K562 (cell line): ENCODE data around the gene PCP4L1. TPM values are rescaled to one million over a fixed set of nuclear protein-coding genes. Genes with fewer than 3 reads are reported as not detected.

Experiments
- BCOR ChIP-seq: fragments of 450-650 bp; IDR thresholded peaks from 2 replicates; pipeline ENCODE4 v1.6.1; 2016
- DDX20 ChIP-seq: fragments of 450-650 bp; IDR thresholded peaks from 2 replicates; pipeline ENCODE4 v1.6.1; 2016; ENCODE audit warnings: missing genetic modification characterization, low read depth, mild to moderate bottlenecking, missing compliant biosample characterization, moderate library complexity
- DMBX1 ChIP-seq: fragments of 250-450 bp; sonication (Bioruptor Pico); IDR thresholded peaks from 2 replicates; pipeline ENCODE4 v1.8.0; 2022; ENCODE audit warnings: inconsistent platforms, mild to moderate bottlenecking, moderate library complexity, borderline replicate concordance
- GATA2 ChIP-seq: sonication (generic); formaldehyde crosslinking; IDR thresholded peaks from 2 replicates; pipeline ENCODE4 v1.4.0; 2020; ENCODE audit warnings: mild to moderate bottlenecking, missing genetic modification reagents
- HDAC1 ChIP-seq, 2 experiments: fragments of 450-650 bp; IDR thresholded peaks; 2 replicates each; pipeline ENCODE4 v1.6.1; 2016 to 2017; ENCODE audit warnings: inconsistent platforms in 1 of 2, mild to moderate bottlenecking in 1 of 2, moderate library complexity in 1 of 2
- HNRNPL ChIP-seq: fragments of 200-400 bp; formaldehyde crosslinking; IDR thresholded peaks from 2 replicates; pipeline ENCODE4 v1.6.1; 2017; ENCODE audit warnings: low read depth, mild to moderate bottlenecking, low read length
- MAZ ChIP-seq, 2 experiments: fragments of 450-650 bp in 1 of 2; sonication (generic) in 1 of 2; formaldehyde crosslinking; IDR thresholded peaks in 1 of 2; conservative IDR thresholded peaks in 1 of 2; 2 replicates each; pipeline versions ENCODE4 v1.4.0 to v1.5.0; 2020; ENCODE audit warnings: mild to moderate bottlenecking in 1 of 2, missing genetic modification reagents in 1 of 2
- POLR2B ChIP-seq: fragments of 450-650 bp; IDR thresholded peaks from 2 replicates; pipeline ENCODE4 v1.6.1; 2018; ENCODE audit warnings: low read depth; ENCODE audit not compliant: partially characterized antibody
- RBM22 ChIP-seq: fragments of 200-400 bp; formaldehyde crosslinking; IDR thresholded peaks from 2 replicates; pipeline ENCODE4 v1.6.1; 2018; ENCODE audit warnings: low read length, low read depth; ENCODE audit not compliant: poor library complexity, severe bottlenecking
- SMAD1 ChIP-seq: fragments of 150-350 bp; IDR thresholded peaks from 2 replicates; pipeline ENCODE4 v1.6.1; 2014; ENCODE audit warnings: low read length, low read depth; ENCODE audit not compliant: partially characterized antibody
- SNIP1 ChIP-seq: fragments of 450-650 bp; IDR thresholded peaks from 2 replicates; pipeline ENCODE4 v1.7.1; 2017; ENCODE audit warnings: low read depth, mild to moderate bottlenecking
- TCF3 ChIP-seq: sonication (generic); formaldehyde crosslinking; IDR thresholded peaks from 2 replicates; pipeline ENCODE4 v1.4.0; 2020; ENCODE audit warnings: mild to moderate bottlenecking, missing genetic modification reagents
- XRCC3 ChIP-seq: fragments of 450-650 bp; IDR thresholded peaks from 2 replicates; pipeline ENCODE4 v1.6.1; 2017; ENCODE audit warnings: mild to moderate bottlenecking, moderate library complexity
- ZNF766 ChIP-seq: fragments of 200-800 bp; sonication (Bioruptor generic); conservative IDR thresholded peaks from 2 replicates; pipeline ENCODE4 v1.6.1; 2016; ENCODE audit warnings: missing genetic modification characterization, missing compliant biosample characterization
- polyA plus RNA-seq, 8 experiments: library from polyadenylated mRNA; depleted of rRNA in 4 of 8; stranded (reverse) in 5 of 8; unstranded in 3 of 8; fragments of >200 nt; fragmentation: Nextera tagmentation in 2 of 8; fragmentation: Illumina TruSeq in 1 of 8; extraction: Ambion mirVana in 2 of 8; extraction: Trizol in 1 of 8; gene quantifications; 2 replicates each; pipeline versions ENCODE4 v1.2.1 to v1.2.3, GENCODE V29; 2011 to 2014; ENCODE audit warnings: inconsistent platforms in 1 of 8, missing spikeins in 1 of 8
- total RNA-seq, 7 experiments: library from RNA; depleted of rRNA in 6 of 7; stranded (reverse); fragments of >200 nt in 6 of 7; fragmentation: Illumina TruSeq in 2 of 7; extraction: Trizol in 2 of 7; gene quantifications; 2 replicates each; pipeline versions ENCODE4 v1.2.1 to v1.2.3, GENCODE V29; 2011 to 2021; ENCODE audit warnings: low replicate concordance in 1 of 7
- TF ChIP-seq, protein P1 (sequence below), 2 experiments: fragments of 450-650 bp in 1 of 2; IDR thresholded peaks; 2 replicates each; pipeline ENCODE4 v1.6.1; 2011 to 2017; ENCODE audit warnings: low read depth in 2 of 2, antibody characterized with exemption in 1 of 2, borderline replicate concordance in 1 of 2, low read length in 1 of 2, mild to moderate bottlenecking in 1 of 2, mixed read lengths in 1 of 2; ENCODE audit not compliant: control insufficient read depth in 1 of 2
- TF ChIP-seq, protein P2 (sequence below): fragments of 450-650 bp; conservative IDR thresholded peaks from 2 replicates; pipeline ENCODE4 v1.6.1; 2016; ENCODE audit warnings: missing genetic modification characterization, low read depth, mild to moderate bottlenecking, control low read depth, missing compliant biosample characterization
- TF ChIP-seq, protein P3 (sequence below): fragments of 450-650 bp; formaldehyde crosslinking; IDR thresholded peaks from 2 replicates; pipeline ENCODE4 v1.4.0; 2020; ENCODE audit warnings: mild to moderate bottlenecking, moderate library complexity
- TF ChIP-seq, protein P4 (sequence below): fragments of 450-650 bp; IDR thresholded peaks from 2 replicates; pipeline ENCODE4 v1.6.1; 2018; ENCODE audit not compliant: partially characterized antibody

Gene PCP4L1
- total and polyA plus RNA-seq, 9 of the 15 experiments (the other 6 are each of a cell fraction or from before 2014, with no cell fraction given): not detected

DNA sequence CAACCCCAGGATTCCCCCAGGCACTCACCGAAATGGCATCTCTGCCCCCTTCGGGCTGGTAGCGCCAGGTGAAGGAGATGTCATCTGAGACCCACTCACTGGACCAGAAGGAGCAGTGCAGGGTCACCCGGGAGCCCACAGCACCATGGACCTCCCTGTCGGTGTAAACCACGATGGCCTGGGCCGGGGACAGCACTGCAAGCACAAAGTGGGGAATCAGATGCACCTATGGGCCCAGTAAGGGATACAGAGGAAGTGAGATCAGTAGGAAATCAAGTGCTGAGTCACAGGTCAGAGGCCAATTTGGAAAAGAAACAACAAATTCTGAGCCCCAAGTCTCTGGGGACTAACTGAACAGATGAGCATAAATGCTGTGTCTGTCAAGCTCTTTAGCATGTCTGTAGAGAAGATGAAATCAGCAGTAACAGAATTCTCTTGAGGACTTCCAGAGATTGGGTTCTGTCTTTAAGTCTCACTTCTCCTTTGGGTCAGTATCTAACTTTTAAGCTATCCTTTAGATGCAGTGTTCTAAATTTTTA is 48.8 kb downstream of the PCP4L1 start (continued):
- TF ChIP-seq, protein P1, sequence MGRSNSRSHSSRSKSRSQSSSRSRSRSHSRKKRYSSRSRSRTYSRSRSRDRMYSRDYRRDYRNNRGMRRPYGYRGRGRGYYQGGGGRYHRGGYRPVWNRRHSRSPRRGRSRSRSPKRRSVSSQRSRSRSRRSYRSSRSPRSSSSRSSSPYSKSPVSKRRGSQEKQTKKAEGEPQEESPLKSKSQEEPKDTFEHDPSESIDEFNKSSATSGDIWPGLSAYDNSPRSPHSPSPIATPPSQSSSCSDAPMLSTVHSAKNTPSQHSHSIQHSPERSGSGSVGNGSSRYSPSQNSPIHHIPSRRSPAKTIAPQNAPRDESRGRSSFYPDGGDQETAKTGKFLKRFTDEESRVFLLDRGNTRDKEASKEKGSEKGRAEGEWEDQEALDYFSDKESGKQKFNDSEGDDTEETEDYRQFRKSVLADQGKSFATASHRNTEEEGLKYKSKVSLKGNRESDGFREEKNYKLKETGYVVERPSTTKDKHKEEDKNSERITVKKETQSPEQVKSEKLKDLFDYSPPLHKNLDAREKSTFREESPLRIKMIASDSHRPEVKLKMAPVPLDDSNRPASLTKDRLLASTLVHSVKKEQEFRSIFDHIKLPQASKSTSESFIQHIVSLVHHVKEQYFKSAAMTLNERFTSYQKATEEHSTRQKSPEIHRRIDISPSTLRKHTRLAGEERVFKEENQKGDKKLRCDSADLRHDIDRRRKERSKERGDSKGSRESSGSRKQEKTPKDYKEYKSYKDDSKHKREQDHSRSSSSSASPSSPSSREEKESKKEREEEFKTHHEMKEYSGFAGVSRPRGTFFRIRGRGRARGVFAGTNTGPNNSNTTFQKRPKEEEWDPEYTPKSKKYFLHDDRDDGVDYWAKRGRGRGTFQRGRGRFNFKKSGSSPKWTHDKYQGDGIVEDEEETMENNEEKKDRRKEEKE (IDR thresholded peaks at IDR 0.05; ENCODE audit: borderline replicate concordance in 1 of 2, control insufficient read depth in 1 of 2, low read depth in 2 of 2, low read length in 1 of 2): no peak
- TF ChIP-seq, protein P2, sequence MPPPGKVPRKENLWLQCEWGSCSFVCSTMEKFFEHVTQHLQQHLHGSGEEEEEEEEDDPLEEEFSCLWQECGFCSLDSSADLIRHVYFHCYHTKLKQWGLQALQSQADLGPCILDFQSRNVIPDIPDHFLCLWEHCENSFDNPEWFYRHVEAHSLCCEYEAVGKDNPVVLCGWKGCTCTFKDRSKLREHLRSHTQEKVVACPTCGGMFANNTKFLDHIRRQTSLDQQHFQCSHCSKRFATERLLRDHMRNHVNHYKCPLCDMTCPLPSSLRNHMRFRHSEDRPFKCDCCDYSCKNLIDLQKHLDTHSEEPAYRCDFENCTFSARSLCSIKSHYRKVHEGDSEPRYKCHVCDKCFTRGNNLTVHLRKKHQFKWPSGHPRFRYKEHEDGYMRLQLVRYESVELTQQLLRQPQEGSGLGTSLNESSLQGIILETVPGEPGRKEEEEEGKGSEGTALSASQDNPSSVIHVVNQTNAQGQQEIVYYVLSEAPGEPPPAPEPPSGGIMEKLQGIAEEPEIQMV (tag): no peak
- TF ChIP-seq SMAD1: no peak
- TF ChIP-seq, protein P3, sequence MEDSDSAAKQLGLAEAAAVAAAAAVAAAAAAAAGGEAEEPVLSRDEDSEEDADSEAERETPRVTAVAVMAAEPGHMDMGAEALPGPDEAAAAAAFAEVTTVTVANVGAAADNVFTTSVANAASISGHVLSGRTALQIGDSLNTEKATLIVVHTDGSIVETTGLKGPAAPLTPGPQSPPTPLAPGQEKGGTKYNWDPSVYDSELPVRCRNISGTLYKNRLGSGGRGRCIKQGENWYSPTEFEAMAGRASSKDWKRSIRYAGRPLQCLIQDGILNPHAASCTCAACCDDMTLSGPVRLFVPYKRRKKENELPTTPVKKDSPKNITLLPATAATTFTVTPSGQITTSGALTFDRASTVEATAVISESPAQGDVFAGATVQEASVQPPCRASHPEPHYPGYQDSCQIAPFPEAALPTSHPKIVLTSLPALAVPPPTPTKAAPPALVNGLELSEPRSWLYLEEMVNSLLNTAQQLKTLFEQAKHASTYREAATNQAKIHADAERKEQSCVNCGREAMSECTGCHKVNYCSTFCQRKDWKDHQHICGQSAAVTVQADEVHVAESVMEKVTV (CRISPR knock-in tag): no peak
- peak; percentile 46; the same call in 1 of the 2 replicates for TF ChIP-seq DMBX1
- no peak for TF ChIP-seq GATA2
- no peak for TF ChIP-seq SNIP1
- TF ChIP-seq BCOR: no peak
- TF ChIP-seq RBM22: no peak
- TF ChIP-seq HDAC1 (IDR thresholded peaks at IDR 0.05): peak in 1 of 2 experiments; percentile 16; a peak in 1 of 4 replicates
- TF ChIP-seq ZNF766 (CRISPR knock-in tag): no peak
- 0 out of 4 replicates have a peak, but pooled peaks of 1 of the 2 experiments have one; percentile 32 for TF ChIP-seq MAZ (CRISPR knock-in tag; conservative IDR thresholded peaks at IDR 0.05 in 1 of 2, IDR thresholded peaks at IDR 0.05 in 1 of 2)
- TF ChIP-seq DDX20 (tag): no peak
- no peak for TF ChIP-seq HNRNPL
- TF ChIP-seq XRCC3: no peak
- TF ChIP-seq TCF3 (CRISPR knock-in tag): no peak
- TF ChIP-seq POLR2B: peak; percentile 59
- TF ChIP-seq, protein P4, sequence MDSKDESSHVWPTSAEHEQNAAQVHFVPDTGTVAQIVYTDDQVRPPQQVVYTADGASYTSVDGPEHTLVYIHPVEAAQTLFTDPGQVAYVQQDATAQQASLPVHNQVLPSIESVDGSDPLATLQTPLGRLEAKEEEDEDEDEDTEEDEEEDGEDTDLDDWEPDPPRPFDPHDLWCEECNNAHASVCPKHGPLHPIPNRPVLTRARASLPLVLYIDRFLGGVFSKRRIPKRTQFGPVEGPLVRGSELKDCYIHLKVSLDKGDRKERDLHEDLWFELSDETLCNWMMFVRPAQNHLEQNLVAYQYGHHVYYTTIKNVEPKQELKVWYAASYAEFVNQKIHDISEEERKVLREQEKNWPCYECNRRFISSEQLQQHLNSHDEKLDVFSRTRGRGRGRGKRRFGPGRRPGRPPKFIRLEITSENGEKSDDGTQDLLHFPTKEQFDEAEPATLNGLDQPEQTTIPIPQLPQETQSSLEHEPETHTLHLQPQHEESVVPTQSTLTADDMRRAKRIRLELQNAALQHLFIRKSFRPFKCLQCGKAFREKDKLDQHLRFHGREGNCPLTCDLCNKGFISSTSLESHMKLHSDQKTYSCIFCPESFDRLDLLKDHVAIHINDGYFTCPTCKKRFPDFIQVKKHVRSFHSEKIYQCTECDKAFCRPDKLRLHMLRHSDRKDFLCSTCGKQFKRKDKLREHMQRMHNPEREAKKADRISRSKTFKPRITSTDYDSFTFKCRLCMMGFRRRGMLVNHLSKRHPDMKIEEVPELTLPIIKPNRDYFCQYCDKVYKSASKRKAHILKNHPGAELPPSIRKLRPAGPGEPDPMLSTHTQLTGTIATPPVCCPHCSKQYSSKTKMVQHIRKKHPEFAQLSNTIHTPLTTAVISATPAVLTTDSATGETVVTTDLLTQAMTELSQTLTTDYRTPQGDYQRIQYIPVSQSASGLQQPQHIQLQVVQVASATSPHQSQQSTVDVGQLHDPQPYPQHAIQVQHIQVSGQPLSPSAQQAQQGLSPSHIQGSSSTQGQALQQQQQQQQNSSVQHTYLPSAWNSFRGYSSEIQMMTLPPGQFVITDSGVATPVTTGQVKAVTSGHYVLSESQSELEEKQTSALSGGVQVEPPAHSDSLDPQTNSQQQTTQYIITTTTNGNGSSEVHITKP: no peak
